ENCODE measurements around the gene PRAMEF4.
"Not testable (repeated sequence)": the region's sequence is repeated elsewhere in the genome, so short reads cannot be mapped to it uniquely, and the experiment has no call there.

DNA sequence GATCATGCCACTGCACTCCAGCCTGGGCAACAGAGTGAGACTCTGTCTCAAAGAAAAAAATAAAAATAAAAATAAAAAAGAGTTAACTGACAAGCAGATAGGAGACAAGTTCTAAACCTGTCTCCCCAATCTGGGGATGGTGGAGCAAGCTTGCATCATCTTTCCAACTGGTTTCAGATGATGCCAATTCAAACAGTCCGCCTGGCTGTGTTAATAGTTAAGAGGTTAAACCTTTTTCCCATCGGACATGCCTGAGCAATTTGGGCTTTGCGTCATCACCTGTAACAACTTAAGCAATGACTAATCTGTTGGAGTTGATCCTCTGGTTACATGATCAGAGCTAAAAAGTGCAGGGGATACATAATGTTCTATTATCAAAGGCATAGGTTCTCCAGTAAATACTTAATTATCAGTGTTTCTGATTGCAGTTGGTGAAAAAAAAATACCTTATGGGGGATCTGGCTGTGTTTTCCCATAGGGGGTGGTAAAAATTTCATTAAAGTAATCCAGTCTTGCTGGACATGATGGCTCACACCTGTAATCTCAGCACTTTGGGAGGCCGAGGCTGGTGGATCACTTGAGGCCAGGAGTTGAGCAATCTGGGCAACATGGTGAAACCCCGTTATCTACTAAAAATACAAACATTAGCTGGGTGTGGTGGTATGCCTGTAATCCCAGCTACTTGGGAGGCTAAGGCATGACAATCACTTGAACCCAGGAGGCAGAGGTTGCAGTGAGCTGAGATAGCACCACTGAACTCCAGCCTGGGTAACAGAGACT lies 18.0 kb upstream of the PRAMEF4 start:
- TF ChIP-seq TAF1 (IDR thresholded peaks at IDR 0.05; ENCODE audit: borderline replicate concordance, low read depth, low read length); POLR2AphosphoS5 (IDR thresholded peaks at IDR 0.05; ENCODE audit: low read depth, low read length): not testable (repeated sequence)
- TF ChIP-seq, protein P1, sequence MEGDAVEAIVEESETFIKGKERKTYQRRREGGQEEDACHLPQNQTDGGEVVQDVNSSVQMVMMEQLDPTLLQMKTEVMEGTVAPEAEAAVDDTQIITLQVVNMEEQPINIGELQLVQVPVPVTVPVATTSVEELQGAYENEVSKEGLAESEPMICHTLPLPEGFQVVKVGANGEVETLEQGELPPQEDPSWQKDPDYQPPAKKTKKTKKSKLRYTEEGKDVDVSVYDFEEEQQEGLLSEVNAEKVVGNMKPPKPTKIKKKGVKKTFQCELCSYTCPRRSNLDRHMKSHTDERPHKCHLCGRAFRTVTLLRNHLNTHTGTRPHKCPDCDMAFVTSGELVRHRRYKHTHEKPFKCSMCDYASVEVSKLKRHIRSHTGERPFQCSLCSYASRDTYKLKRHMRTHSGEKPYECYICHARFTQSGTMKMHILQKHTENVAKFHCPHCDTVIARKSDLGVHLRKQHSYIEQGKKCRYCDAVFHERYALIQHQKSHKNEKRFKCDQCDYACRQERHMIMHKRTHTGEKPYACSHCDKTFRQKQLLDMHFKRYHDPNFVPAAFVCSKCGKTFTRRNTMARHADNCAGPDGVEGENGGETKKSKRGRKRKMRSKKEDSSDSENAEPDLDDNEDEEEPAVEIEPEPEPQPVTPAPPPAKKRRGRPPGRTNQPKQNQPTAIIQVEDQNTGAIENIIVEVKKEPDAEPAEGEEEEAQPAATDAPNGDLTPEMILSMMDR (IDR thresholded peaks at IDR 0.05): not testable (repeated sequence)
